AG10803 (cell line): ENCODE data around the gene CSF1.

Source experiments
- DNase-seq: peaks from one replicate; pipeline ENCODE4 v3.0.0; 2010; ENCODE audit warnings: low read depth
- H3K4me3 ChIP-seq: 2 replicates; pipeline ENCODE4 v1.5.1; 2011; ENCODE audit warnings: mild to moderate bottlenecking, low read length, control low read depth
- TF ChIP-seq, protein P1 (sequence below): conservative IDR thresholded peaks from 2 replicates; pipeline ENCODE4 v1.5.1; 2011; ENCODE audit warnings: mild to moderate bottlenecking, low read length, control low read depth, inconsistent platforms

Gene CSF1

DNA sequence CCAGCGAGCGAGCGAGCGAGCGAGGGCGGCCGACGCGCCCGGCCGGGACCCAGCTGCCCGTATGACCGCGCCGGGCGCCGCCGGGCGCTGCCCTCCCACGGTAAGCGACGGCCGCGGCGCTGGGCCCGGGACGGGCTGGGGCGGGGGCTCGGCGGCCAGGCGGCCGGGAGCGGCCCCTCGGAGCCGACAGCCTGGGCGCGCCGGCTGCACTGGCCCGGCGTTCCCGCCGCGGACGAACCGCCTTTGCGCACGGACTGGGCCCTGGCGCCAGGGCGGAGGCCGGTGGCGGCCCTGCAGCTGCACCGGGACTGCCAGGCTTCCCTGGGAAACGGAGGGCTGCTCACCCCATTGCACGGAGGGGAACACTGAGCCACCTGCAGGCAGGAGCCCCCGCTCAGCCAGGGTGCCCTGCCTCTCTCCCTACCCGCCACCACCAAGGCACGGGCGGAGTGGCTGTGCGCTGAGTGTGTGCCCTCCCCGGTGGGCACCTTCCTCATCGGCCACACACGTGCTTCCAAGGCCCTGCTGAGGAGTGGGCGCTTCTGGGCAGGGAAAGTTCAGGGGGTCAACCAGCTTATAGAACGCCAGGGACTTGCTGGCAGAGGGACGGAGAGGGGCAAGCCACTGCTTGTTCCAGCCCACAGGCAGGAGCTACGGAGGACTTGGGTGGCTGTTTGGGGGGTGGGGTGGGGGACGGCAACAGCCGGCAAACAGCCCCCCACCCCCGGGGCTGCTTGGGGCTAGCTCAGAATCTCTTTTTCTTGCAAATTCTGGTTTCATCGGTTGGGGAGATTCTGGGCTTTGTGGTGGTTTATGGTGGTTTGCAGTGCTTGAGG, 532 bp downstream of the CSF1 start:
- DNase-seq: no peak
- TF ChIP-seq, protein P1, sequence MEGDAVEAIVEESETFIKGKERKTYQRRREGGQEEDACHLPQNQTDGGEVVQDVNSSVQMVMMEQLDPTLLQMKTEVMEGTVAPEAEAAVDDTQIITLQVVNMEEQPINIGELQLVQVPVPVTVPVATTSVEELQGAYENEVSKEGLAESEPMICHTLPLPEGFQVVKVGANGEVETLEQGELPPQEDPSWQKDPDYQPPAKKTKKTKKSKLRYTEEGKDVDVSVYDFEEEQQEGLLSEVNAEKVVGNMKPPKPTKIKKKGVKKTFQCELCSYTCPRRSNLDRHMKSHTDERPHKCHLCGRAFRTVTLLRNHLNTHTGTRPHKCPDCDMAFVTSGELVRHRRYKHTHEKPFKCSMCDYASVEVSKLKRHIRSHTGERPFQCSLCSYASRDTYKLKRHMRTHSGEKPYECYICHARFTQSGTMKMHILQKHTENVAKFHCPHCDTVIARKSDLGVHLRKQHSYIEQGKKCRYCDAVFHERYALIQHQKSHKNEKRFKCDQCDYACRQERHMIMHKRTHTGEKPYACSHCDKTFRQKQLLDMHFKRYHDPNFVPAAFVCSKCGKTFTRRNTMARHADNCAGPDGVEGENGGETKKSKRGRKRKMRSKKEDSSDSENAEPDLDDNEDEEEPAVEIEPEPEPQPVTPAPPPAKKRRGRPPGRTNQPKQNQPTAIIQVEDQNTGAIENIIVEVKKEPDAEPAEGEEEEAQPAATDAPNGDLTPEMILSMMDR: no peak
- H3K4me3 ChIP-seq: peak overlapping the region; percentile 99

DNA sequence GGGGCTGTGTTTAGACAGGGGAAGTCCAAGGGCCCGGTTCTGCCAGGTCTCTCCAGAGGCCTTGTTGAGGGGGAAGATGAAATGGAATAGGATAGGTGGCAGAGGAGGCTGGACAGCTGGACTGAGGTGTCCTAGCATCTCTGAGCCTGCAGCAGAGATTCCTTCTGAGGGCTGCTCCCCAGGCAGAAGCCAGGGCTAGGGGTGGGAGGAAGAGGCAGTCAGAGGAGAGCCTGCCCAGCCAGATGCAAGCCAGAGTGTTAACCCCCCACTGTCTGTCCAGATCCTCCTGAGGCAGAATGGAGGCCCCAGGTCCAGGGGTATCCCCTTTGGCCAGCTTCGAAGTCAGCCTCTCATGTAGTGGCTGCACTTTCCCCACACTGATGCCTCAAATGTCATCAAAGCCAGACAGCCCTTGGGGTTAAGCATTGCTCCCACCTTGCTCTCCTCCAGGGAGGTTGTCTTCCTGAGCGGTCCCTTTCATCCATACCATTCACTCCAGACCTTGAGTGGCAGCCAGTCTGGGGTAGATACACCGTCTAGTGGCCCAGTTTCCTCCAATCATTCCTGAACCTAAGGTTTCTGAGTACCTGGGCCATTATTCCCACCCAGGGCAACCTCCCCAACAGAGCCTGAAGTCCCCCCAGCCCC, 1.7 kb downstream of the CSF1 start:
- peak; percentile 42 for DNase-seq
- TF ChIP-seq, protein P1: no peak
- H3K4me3 ChIP-seq: peak overlapping the region; percentile 99

DNA sequence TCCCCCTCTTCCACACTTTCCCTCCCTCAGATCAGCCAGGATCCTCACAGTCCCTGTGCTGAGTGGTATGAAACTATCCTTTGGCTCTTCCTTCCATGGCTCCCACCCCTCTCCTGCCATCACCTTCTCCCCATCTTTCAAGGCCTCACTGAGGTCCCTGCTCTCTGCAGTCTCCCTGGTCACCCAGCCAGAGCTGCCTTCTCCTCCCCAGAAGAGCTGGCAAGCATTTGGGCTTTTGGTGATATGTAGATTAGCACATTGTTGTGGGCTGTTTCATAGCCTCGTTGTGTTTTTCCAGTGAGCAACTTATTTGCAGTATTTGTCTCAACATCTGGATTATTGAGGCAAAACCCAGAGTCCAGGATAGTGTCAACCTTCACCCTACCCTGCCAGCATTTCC, 2.2 kb downstream of the CSF1 start:
- TF ChIP-seq, protein P1: no peak
- H3K4me3 ChIP-seq: peak overlapping the region; percentile 99
- peak; percentile 77 for DNase-seq

DNA sequence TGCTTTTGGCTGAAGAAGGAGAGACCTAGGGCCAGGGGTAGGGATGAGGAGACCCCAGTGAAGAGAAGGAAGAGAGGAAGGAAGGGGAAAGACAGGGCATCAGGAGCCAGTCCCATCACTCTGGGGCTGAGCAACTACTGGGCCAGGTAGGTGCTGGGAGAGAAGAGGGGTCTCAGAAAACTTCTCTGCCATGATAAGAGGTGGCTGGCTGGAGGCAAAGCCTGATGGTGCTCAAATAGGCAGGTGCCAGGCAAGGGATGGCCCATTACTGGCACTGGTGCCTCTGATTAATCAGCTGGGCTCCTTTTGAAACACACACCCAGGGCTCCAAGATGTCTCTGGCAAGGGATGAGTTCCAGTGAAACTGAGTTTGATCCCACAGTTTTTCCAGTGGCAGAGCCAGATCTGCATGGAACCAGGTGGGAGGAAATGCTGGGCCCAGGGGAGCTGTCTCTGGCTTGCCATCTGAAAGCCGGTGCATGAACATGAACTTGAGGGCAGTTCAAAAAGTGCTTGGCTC, 2.8 kb downstream of the CSF1 start:
- TF ChIP-seq, protein P1: no peak
- no peak for DNase-seq
- peak overlapping the region; percentile 99 for H3K4me3 ChIP-seq

DNA sequence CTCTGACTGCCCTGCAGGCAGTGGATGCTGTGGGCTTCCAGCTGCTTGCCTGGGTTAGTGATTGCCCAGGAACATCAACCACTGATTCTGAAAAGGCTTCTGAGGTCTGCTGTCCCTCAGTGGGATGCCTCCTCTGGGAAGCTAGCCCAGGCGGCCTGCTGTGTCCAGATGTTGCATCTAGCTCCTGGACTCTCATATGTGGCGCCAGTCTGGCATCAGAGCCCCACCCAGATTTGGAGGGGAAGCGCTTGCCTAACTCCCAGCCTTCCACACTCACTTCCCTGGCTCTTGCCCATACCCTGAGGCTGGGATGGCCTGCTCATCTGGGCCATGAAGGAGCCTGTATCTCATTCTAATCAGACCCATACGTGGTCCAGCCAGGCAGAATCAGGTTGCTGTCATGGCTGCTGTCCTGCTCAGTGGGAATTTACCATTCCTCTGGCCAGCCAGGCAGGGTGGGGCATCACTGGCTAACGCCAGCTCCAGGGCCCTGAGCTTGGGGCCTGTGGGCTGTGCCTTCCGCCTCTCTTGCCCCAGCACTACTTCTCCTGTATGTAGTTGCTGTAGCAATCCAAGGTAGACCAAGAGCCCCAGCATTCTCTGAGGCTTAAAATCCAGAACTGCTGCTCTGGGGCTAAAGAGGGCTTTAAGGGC, 4.1 kb downstream of the CSF1 start:
- DNase-seq: peak; percentile 95
- H3K4me3 ChIP-seq: peak overlapping the region; percentile 99
- TF ChIP-seq, protein P1: no peak

DNA sequence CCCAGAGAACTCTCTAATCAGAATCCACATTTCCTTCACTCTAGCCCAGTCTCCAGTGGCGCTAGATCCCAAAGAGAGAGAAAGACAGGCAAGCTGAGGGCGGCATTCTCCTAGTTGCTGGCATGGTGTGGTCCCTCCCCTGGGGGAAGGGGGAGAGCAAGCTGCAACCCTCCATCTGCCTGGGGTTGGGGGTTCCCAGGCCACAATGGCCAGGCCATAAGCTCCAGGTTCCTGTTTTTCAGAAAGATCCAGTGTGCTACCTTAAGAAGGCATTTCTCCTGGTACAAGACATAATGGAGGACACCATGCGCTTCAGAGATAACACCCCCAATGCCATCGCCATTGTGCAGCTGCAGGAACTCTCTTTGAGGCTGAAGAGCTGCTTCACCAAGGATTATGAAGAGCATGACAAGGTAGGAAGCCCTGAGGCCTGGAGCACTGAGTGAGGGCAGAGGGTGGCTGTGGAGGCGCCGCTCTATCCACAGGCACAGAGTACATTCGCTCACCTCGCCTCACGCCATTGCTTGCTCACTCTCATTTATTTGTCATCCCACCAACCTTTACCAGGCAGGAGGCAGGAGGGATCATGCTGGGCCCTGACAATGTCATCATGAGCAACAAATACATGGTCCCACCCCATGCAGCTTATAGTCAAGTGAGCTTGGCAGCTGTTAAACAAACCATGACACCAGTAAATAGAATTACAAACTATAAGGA, 6.6 kb downstream of the CSF1 start:
- no peak for DNase-seq
- no peak overlapping the region for H3K4me3 ChIP-seq
- TF ChIP-seq, protein P1: no peak
